GM23338 (cell line): Measurements from ENCODE around the gene MT1H.

Experiments
- EZH2phosphoT487 ChIP-seq: fragments of 200-600 bp; sonication (generic); IDR thresholded peaks from one replicate; pipeline ENCODE4 v1.8.1; 2018; ENCODE audit warnings: antibody characterized with exemption; ENCODE audit not compliant: unreplicated experiment
- POLR2AphosphoS5 ChIP-seq: IDR thresholded peaks from 2 replicates; pipeline ENCODE4 v1.6.1; 2016; ENCODE audit warnings: antibody characterized with exemption, low read depth
- TF ChIP-seq, protein P1 (sequence below), 2 experiments: fragments of 200-600 bp in 1 of 2; sonication (generic) in 1 of 2; conservative IDR thresholded peaks; 2 replicates each; pipeline versions ENCODE4 v1.5.1 to v1.6.1; 2016 to 2017; ENCODE audit warnings: antibody characterized with exemption in 2 of 2, low read depth in 2 of 2, mild to moderate bottlenecking in 2 of 2, moderate library complexity in 1 of 2

DNA sequence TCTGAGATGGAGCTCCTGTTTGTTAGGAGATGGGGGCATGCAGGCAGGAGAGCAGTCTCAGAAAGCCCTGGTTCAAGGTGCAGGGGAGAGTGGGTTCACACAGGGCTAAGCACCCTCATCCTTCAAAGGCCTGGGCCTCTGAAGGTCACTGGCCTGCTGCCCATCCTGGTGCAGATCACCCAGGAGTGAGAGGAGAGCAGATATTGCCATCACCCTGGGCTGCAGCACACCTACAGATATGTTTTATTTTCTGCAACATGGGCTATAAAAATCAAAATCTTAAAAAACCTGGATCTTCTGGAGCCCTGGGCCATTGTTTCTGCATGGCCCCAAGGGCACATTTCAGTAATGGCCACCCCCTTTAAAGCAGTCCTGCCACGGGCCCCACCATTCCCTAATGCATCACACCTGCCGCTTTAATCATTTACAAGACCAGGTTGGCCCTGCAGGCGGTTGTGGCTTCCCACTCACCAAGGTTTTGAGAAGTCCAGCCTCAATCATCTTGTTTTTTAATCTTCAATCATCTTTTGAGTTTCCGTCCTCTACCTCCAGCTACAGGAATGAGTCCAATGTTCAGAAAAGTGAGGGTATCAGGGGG is 39.9 kb downstream of the MT1H start:
- TF ChIP-seq, protein P1, sequence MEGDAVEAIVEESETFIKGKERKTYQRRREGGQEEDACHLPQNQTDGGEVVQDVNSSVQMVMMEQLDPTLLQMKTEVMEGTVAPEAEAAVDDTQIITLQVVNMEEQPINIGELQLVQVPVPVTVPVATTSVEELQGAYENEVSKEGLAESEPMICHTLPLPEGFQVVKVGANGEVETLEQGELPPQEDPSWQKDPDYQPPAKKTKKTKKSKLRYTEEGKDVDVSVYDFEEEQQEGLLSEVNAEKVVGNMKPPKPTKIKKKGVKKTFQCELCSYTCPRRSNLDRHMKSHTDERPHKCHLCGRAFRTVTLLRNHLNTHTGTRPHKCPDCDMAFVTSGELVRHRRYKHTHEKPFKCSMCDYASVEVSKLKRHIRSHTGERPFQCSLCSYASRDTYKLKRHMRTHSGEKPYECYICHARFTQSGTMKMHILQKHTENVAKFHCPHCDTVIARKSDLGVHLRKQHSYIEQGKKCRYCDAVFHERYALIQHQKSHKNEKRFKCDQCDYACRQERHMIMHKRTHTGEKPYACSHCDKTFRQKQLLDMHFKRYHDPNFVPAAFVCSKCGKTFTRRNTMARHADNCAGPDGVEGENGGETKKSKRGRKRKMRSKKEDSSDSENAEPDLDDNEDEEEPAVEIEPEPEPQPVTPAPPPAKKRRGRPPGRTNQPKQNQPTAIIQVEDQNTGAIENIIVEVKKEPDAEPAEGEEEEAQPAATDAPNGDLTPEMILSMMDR (conservative IDR thresholded peaks at IDR 0.05; ENCODE audit: low read depth in 2 of 2): no peak
- no peak for TF ChIP-seq EZH2phosphoT487
- TF ChIP-seq POLR2AphosphoS5: no peak
